Chondrocyte (in vitro differentiated cells): ENCODE results near the gene SLC26A11. TPM values are rescaled to one million over a fixed set of nuclear protein-coding genes. Genes with fewer than 3 reads are reported as not detected.
A peak's percentile ranks its signal among the peaks of the same experiment; 100 is the strongest.

Source experiments
- DNase-seq: peaks from one replicate; pipeline ENCODE4 v3.0.0; 2021; ENCODE audit warnings: mixed read lengths, low spot score
- H3K27ac Mint-ChIP-seq: one replicate; pipeline ENCODE4 v1.8.0; 2021; ENCODE audit warnings: mild to moderate bottlenecking, moderate library complexity, mixed read lengths; ENCODE audit not compliant: unreplicated experiment
- H3K27me3 Mint-ChIP-seq: 2 replicates; pipeline ENCODE4 v1.8.0; 2021; ENCODE audit warnings: low read depth, mixed read lengths
- H3K36me3 Mint-ChIP-seq: 2 replicates; pipeline ENCODE4 v1.8.0; 2021; ENCODE audit warnings: low read depth, mixed read lengths
- H3K4me1 Mint-ChIP-seq: 2 replicates; pipeline ENCODE4 v1.8.0; 2021; ENCODE audit warnings: low read depth, mild to moderate bottlenecking, mixed read lengths
- H3K4me3 Mint-ChIP-seq: one replicate; pipeline ENCODE4 v1.8.0; 2021; ENCODE audit warnings: mild to moderate bottlenecking, moderate library complexity, mixed read lengths; ENCODE audit not compliant: unreplicated experiment
- H3K9me3 Mint-ChIP-seq: 2 replicates; pipeline ENCODE4 v1.8.0; 2021; ENCODE audit warnings: low read depth, mixed read lengths
- CTCF ChIP-seq: fragments of 200-600 bp; sonication (generic); IDR thresholded peaks from 2 replicates; pipeline ENCODE4 v1.5.0; 2021; ENCODE audit warnings: antibody characterized with exemption, mild to moderate bottlenecking, moderate library complexity
- total RNA-seq: library from RNA; stranded (reverse); gene quantifications from 3 replicates; pipeline ENCODE4 v1.2.1, GENCODE V29; 2021

Gene SLC26A11
- total RNA-seq, 1 donor from 2014 or later, result 16.2 TPM

DNA sequence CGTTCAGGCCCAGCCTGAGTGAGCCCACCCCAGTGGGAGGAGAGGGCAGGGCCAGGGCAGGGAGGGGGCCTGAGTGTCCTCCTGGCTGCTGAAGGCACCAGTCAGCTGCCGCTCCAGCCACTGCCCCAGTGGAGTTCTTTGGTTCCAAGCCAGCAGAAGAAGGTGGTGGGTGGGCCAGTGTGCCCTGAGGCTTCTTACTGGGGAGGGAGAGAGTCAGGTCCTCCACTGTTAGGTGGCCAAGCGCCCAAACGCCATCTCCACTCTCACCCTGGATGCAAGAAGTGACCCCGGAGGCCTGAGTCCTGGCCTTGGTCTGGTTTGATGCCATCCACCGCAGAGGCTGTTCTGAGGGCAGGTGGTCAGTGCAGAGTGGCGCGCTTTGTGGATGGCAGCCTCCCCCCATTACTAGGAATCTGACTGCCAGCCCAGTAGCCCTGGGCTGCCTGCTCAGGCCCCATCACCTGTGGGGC is 42.6 kb downstream of the SLC26A11 start:
- H3K4me3 Mint-ChIP-seq, result no peak overlapping the region
- DNase-seq, result no peak
- H3K27ac Mint-ChIP-seq, result no peak overlapping the region
- H3K27me3 Mint-ChIP-seq, result no peaks in the 10 kb centered on the region
- H3K9me3 Mint-ChIP-seq, result no peaks in the 10 kb centered on the region
- TF ChIP-seq CTCF, result no peak
- H3K36me3 Mint-ChIP-seq, result peaks cover 10% of the 10 kb centered on the region
- H3K4me1 Mint-ChIP-seq, result peaks cover 29% of the 10 kb centered on the region

DNA sequence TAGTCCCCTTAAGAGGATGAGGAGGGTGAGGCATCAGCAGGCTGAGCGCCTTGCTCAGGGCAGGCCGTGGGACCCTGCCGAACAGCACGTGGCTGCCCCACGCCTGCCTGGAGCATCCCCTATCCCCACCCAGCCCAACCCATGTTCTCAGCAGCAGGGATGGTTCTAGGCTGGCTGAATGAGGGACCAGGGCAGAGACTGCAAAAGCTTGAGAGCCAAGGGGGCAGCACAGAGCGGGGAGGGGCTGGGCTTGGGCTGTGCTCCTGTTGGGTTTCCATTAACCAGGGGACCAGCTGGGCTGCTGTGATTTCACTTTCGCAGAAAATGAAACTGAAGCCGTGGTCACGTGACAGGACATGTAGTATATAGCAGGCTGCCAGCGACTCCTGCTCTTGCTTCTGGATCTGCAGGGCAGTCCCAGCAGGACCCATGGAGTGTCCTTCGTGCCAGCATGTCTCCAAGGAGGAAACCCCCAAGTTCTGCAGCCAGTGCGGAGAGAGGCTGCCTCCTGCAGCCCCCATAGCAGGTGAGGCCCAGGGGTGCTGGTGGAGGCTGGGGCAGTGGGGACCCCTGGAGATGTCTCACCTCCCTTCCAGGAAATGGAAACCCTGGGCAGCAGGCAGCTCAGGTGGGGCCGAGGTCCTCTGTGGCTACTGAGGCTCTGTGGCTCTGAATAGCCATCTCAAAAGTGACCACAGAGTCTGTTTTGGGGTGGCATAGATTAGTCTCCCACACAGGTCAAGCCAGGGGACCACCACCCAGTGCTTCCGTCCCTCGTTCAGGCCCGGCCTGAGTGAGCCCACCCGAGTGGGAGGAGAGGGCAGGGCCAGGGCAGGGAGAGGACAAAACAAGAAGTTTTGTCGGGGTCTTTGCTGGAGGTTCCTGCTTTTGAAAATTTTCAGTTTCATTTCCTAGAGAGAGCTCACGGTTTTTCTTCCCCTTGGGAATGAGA is 43.3 kb downstream of the SLC26A11 start:
- peak overlapping the region; percentile 65 for H3K27ac Mint-ChIP-seq
- H3K4me3 Mint-ChIP-seq, result no peak overlapping the region

DNA sequence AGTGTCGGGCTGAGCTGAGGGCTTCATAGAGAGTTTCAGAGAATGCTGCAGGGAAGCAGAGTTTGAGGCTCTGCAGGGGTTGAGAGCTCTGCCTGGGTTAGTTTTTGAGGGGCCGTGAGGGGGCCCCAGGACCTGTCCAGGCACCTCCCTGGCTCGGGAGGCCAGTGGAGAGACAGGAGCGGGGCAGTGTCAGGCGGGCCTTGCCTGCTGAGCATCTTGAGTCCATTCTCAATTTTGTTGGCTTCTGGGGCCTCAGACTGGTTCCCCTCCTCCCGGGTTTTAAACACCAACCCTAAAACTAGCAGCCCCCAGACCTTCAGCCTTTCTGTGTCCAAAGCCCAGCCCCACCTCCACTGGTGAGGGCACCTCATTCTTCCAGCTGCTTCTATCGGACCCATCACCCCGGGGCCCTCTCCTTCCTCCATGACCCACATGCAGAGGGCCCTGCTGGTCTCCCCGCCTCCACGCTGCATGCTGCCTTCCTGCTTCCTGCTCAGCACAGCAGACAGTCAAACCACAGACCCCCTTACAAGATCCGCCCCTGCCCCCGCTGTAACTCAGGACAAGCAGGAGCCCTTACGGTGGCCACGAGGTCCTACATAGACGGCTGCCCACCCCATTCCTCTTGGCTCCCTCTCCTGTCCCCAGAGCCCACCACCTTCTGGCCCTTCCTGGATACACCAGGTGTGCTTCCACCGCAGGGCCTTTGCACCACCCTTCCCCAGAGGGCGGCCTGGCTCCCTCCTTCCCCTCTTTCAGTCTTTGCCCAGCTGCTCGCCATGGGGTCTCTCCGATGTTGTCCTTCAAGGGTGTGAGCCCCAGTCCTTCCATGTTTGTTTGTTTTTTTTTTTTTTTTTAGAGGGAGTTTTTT is 44.2 kb downstream of the SLC26A11 start:
- Mint-ChIP-seq H3K4me3 (no peak overlapping the region), H3K4me1 (peaks cover 26% of the 10 kb centered on the region), H3K36me3 (peaks cover 10% of the 10 kb centered on the region), H3K27ac (no peak overlapping the region), H3K9me3 (no peaks in the 10 kb centered on the region), H3K27me3 (no peaks in the 10 kb centered on the region)
- no peak for TF ChIP-seq CTCF
- no peak for DNase-seq

More for the DNA sequence above, 43.3 kb downstream of the SLC26A11 start:
- DNase-seq, result no peak
- Mint-ChIP-seq H3K4me1 (peaks cover 29% of the 10 kb centered on the region), H3K27me3 (no peaks in the 10 kb centered on the region), H3K36me3 (peaks cover 10% of the 10 kb centered on the region), H3K9me3 (no peaks in the 10 kb centered on the region)
- TF ChIP-seq CTCF, result peak; percentile 34

DNA sequence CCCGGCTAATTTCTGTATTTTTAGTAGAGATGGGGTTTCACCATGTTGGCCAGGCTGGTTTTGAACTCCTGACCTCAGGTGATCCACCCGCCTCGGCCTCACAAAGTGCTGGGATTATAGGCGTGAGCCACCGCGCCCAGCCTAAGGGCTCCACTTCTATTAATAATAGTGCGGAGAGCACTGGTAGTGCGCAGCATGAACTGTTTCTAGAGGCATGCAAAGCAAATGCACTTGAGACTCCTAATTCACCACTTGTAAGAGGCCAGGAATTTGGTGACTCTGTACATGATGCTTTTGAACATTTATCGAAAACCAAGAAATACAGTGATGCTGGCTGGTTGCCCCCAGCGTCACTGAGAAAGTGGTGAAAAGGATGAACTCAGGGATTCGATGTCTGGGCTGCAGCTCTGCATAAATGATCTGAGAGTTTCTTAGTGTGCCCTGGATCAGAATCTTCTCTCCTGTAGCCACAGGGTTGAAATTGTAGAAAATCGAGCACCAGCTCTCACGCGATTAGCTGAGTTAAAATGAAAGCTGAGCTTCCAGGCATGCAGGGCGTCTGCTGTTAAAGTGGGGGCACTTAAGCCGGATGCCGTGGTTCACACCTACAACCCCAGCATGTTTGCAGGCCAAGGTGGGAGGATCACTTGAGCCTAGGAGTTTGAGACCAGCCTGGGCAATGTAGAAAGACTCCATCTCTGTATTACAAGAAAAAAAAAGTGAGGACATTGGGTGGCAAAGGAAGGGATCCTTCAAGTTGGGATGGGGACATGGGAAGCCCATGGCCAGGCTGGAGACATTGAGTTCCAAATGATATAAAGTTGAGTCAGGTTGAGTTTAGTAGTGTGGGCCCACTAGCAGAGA is 45.2 kb downstream of the SLC26A11 start:
- H3K36me3 Mint-ChIP-seq, result peaks cover 10% of the 10 kb centered on the region
- no peaks in the 10 kb centered on the region for H3K9me3 Mint-ChIP-seq
- no peak for TF ChIP-seq CTCF
- H3K4me3 Mint-ChIP-seq, result no peak overlapping the region
- H3K27ac Mint-ChIP-seq, result no peak overlapping the region
- no peaks in the 10 kb centered on the region for H3K27me3 Mint-ChIP-seq
- H3K4me1 Mint-ChIP-seq, result peaks cover 20% of the 10 kb centered on the region
- no peak for DNase-seq
